GM19372 (cell line): Measurements from ENCODE around the gene LDLRAD4.

ENCODE experiments used
- ATAC-seq: cut with Tn5 transposase; IDR thresholded peaks from one replicate; pipeline ENCODE4 v1.9.1; 2021; ENCODE audit warnings: mild to moderate bottlenecking, low read depth, moderate library complexity; ENCODE audit not compliant: unreplicated experiment

LDLRAD4 gene

DNA sequence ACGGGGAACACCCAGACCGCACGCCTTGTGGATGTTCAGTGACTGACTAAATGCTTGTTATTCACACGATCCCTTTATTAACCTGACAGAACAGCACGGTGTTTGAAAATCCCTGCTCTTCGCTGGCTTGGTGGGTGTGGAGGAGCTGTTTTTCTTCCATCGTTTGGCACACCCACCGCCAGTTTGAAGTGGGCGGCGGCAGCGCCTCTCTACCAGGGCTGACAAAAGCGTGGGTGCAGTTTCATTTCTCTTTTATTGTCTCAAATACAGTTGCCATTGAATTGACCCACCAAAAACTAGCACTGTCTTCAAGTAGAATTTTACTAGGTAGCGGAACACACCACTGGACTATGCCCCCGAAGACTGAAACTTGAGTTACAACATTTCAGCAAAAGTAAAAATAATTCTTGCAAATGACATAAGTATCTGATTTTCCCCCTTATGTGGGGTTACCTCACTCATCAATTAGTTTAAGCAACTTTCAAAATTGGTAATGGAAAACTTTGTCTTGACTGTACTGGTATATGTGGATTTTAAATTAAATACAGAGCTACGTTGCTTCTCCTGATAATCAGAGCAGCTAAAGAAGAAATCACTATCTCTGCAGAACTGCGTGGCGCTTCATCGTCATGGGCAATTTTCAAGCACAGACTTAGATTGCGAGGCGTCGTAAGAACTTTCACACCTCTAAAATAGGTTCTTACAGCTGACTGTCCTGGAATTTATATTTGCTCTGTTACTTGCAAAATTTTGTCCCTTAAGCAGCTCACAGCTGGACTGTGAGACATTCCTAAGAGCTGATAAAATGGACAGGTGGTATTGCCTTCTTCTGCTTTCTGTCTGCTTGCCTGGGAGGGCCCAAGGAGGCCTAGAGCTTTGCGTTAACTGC lies 60.9 kb downstream of the LDLRAD4 start:
- peak; percentile 71 for ATAC-seq

DNA sequence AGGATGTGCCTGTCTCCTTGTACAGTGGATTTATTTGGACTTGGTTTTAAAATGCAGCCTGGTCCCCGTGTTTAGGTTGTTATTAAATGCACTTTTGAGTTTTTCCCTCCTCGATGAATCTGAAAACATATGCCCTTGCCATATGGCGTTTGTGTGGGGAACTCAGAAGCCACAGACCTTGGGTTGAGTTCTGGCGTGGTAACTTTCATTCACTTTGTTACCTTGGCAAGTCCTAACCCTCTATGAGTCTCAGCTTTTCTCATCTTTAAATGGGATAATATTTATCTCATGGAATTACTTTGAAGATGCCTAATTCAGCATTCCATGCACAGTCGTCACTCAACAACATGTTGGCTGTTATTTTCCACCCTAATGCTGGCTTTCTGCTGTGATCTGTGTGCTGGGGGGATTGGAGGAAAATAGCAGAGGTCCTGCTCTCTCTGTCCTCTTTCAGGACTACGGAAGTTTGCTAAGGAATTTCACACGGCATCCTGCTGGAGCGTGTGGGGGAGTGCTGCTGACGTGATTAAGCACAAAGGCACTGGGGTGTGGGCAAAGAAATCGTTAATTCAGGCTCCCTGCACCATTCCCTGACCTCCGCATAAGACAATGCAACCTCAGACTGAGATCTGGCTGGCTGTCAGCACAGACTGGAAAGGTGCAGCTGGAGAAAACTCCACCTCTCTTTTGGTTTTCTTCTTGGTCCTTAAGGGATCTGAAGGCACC lies 61.7 kb downstream of the LDLRAD4 start:
- no peak for ATAC-seq

DNA sequence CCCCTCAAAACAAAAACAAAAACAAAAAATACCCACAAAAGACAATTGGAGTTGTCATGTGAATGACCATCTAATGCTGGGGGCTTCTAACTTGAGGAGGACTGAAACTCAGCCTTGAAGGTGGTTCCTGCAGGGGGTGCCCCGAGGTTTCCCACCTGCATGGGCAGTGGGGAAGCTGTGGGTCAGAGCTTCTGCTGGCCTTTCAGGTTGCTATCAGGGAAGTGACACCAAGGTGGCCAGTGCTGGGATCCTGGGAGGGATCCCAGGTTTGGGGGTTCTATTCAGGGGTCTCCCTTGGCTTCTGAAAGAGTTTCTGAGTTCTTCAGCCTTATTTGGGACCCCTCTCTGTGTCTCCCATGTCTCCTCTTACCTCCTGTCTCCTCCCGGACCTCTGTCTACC lies 62.8 kb downstream of the LDLRAD4 start:
- ATAC-seq, result no peak

DNA sequence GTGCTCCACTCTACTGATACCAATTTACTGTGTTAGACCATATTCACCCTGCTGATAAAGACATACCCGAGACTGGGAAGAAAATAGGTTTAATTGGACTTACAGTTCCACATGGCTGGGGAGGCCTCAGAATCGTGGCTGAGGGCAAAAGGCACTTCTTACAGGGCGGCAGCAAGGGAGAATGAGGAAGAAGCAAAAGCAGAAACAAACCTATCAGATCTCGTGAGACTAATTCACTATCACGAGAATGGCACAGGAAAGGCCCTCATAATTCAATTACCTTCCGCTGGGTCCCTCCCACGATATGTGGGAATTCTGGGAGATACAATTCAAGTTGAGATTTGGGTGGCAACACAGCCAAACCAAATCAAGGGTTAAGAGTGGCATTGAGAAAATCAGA lies 65.2 kb downstream of the LDLRAD4 start:
- no peak for ATAC-seq

DNA sequence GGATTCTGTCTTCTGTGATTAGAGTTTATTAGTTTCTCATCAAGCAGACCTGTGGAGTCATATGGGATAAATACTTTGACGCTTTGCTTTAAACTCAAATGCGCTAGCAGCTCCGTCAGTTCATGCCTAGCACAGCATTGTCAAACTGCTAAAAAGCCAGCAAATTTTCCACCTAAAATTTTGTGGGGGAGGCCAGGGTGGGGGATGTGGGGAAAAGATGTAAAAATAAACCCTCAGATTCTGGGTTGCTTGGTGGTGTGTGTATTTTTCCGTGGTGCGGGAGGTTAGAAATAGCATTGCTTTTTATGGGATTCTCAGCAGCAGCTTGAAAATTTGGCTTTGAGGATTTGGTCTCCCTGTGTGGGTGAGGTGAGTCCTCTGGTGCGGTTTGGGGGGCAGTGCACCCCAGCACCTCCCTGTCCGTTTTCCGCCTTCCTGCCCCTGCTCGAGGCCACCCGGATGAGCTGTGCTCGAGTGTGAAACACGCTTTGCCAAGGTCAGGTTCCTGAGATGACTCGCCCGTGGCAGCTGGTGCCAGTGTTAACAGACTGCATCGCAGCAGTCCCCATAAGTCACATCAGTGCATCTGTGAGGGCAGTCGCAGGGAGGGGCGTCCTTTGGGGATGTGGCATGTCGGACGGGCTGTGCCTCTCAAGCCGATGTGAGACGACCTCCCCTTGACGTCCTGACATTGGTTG lies 65.9 kb downstream of the LDLRAD4 start:
- no peak for ATAC-seq

DNA sequence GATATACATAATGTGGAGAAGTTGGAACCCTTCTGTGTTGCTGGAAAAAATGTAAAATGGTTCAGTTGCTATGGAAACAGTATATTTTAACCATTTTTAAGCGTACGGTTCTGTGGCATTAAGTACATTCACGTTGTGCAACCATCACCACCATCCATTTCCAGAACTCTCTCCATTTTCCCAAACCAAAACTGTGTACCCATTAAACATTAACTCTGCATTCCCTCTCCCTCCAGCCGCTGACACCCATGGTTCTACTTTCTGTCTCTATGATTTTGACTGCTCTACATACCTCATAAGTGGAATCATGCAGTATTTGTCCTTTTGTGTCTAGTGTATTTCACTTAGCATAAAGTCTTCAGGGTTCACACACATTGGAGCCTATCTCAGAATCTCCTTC lies 67.3 kb downstream of the LDLRAD4 start:
- ATAC-seq, result no peak

DNA sequence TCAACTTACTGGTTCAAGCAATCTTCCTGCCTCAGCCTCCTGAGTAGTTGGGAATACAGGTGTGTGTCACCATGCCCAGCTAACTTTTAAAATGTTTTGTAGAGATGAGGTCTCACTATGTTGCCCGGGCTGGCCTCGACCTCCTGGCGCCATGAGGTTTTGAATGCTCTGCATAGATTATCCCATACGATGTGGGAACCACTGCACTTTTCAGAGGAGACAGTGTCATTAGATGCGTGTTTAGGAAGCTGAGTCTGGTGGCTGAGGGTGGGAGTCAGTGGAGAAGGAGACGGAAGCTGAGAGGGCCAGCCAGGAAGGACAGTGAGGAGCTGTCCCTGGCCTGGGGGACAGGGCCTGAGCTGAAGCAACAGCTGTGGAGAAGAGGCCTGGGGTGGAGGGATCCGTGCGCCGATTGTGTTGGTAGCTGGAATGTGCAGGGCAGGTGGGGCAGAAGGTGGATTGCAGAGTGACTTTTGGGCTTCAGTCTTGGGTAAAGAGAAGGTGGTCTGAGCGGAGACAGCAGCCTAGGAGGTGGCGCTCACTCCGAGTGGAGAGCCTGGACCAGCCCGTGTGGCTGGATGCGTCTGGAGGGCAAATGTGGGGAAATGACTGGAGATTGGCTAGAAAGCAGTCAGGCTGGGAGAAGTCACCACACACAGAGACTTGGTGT lies 68.0 kb downstream of the LDLRAD4 start:
- no peak for ATAC-seq

DNA sequence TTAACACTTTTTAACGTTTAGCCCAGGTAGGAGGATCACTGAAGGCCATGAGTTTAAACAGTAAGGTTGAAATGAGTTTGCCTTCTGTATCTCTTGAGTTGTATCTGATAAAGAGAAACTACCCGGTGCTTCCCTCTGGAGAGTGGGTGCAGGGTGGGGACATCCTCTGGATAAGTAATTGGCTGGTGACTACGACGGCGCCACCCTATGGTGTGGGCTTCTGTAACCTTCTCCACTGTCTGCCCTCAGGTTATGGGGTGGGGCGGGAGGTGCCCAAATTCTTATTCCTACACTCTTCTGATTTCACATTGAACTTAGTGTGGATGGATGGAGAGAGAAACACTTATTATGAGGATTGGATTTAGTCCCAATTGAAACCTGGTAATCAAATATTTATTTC lies 68.8 kb downstream of the LDLRAD4 start:
- ATAC-seq, result no peak

DNA sequence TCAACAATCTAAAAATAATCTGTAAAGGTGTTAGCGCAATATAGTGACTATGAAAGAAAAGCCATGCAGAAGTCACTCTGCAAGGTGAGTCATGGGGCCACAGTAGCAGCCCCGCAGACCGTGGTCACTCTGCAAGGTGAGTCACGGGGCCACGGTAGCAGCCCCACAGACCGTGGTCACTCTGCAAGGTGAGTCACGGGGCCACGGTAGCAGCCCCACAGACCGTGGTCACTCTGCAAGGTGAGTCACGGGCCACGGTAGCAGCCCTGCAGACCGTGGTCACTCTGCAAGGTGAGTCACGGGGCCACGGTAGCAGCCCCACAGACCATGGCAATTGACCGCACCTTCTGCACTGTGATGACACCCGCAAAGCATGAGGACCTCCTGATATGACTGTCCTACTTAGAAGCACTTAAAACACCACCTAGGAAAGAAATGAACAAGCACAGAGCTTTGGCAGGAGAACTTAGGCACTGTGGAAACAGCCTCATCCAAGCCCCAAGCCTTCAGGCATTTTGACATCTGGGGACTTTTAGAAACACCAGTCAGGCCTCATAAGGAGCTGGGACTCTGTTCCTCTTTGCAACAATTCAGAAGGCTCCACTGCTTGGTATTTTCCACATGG lies 70.1 kb downstream of the LDLRAD4 start:
- ATAC-seq, result no peak

DNA sequence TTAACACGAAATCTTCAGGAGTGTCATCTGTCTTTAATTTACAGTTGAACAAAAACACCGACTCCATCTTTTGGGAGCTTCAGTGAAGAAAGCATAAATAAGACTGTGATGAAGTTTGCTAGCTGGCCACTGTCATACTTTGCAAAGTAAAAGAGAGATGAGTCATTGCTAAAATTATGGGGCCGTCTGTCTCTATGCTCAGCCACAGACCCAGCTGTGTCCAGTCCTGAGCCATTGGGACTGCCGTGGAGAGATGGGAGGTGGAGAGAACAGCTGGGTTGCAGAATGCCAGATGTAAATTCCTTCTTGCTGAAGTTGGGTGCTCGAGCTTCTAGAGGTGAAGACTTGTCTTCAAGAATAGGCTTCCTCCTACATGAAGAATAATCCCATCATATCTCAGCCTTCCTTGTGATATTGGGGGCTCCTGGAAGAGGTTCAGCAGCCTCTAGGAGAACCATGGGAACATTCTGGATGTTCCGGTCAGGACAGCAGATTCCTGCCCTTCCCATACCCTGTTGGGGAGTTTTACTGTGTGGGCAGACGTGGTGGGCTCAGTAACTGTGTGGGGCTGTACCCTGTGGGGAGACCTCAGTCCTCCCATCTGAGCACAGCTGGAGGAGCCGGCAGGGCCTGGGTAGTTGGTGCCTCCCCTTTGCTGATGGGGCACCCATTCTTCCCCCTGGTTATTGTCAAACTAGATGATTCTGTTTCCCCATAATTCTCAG lies 71.1 kb downstream of the LDLRAD4 start:
- ATAC-seq, result no peak

DNA sequence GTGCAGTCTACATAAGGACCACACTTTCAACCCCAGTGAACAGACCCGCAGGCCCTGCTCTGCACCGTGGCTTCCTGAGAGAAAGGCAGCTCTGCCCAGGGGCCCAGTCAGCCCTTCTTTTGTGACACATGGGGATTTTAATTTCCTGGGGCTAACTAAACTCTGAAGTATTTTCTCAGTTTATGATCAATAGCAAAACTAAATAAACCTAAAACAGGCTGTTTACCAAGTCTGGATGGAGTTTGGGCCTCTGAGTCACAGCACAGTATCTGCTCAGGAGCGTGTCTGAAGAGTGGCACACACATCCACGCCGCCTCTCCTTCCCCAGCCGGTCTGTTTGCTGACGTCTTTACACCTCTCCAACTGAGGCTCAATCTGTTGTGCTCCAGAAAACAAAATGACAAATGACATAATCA lies 72.3 kb downstream of the LDLRAD4 start:
- no peak for ATAC-seq

DNA sequence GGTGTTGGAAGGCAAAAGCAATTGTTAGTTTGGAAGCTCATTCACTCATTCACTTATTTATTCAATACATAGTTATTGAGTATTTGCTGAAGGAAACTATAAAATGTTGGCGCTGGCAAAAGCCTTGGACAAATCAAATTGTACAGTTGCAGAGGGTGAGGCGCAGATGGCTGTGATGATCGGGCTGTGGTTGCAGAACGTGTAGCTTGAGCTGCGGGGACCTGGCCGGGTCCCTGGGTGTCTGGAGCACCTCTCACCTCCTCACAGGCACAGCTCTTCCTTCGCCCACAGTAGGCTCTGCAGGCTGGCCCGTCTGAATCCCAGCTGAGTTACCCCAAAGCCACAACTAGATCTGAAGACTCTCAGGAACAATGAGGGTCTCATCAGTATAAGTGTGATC lies 72.7 kb downstream of the LDLRAD4 start:
- no peak for ATAC-seq

DNA sequence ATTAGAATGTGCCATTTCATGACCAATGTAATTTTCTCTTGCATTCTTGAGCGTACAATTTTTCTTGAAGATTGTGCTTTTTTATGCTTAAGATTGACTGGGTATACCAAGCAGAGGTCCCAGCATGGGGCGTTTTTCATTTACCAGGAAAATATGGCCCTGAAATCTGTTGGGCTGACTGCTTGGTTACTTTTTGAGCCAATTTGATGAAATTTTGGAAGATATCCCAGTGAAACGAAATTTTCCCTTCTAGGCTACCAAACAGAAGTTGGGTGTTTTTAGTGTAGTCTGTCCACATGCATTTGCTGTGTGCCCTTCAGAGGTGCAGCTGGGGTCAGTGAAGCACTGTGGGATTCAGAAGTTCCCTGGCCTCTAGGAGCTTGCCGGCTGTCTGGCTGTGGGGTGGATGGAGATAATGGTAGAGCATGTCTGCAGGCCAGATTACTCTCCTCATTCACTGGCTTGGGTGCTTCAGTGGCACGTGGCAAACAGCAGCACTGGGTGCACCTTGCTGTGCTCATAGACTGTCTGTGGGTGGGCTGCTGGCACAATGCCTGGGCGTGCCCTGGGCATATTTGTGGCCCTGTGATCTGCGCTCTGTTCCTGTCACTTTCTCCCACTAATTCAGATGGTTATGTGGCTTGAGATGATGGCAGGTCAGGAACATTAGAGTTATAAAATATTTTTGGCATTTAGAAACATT lies 73.3 kb downstream of the LDLRAD4 start:
- ATAC-seq, result no peak

DNA sequence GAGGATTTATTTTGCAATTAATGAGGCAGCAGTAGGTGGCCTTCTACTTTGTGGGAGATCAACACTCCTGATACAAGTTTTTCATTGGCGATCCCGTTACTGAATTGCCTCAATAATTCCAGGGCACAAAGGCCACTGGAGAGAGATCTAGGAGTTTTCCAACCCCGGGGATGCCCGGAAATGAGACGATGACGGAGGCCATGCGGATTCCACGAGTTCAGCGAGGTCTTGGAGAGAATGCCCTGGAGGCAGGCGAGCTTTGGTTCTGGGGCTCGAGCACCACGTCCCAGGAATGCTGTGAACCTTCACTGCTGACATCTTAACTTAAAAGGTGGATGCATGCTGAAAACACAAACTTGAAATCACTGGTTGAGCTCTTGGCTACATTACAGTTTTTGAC lies 74.2 kb downstream of the LDLRAD4 start:
- ATAC-seq, result no peak

DNA sequence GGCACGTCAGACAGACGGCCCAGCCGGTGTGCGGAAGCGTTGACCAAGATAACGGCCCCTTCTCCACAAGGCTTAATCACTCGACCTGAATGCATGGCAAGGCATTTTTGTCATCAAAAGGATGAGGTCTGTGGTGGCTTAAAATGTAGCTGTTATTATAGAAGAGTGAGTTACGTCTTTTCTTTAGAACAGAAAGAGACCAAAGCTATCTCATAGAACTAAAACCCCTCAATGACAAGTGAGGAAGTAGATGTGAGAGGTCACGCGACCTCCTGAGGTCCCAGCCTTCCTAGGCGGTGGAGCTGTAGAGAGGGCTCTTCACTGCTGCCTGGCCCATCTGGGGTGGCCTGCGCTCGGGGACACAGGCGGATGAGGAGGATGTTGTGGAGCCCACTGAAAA lies 75.7 kb downstream of the LDLRAD4 start:
- no peak for ATAC-seq

DNA sequence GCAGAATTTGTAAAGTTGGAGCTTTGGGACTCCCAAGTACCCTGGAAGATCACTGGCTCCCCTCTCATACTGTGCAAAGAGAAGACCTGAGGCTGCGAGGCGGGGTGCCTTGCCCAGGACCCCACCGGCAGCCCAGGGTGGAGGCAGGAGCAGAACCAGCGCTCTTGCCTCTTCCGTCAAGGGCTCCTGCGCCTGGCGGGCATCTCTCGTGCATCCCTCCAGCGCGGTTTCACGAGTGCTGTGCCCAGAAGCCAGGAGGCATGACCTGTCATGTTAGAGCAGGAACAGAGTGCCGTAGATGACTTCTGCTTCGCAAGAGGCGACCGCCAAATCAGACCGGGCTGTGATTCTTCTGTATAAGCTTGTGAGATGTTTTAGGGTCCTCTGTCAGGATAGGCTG lies 77.3 kb downstream of the LDLRAD4 start:
- ATAC-seq, result no peak

DNA sequence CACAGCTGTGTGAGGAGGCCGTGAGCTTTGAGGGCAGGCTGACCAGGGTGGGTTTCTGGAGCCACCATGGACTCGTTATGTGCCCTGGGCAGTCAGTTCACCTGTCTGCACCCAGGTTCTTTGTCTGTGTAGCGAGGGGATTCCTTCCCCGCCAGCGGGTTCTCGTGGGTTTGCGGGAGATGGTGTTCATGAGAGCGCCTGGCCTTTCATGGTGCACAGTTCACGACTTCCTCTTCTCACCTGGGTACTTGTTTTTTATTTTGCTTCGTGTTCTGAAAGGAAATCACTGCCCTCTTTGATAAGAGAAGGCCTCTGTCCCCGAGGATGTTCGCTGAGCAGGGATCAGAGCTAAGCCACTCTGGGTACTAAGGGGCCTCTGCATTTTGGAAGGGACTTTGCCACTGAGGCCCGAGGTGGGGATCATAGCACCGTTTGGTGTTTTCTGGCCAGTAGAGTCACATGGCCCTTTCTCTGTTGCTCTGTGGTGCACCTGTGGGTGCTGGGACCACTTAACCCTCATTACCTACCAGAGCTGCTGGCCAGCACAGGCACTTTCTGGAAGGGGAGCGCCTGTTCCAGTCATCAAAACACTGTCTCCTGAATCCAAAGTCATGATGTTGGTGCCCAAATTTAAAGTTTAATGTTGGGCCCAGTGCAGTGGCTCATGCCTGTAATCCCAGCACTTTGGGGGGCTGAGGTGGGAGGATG lies 78.5 kb downstream of the LDLRAD4 start:
- no peak for ATAC-seq

DNA sequence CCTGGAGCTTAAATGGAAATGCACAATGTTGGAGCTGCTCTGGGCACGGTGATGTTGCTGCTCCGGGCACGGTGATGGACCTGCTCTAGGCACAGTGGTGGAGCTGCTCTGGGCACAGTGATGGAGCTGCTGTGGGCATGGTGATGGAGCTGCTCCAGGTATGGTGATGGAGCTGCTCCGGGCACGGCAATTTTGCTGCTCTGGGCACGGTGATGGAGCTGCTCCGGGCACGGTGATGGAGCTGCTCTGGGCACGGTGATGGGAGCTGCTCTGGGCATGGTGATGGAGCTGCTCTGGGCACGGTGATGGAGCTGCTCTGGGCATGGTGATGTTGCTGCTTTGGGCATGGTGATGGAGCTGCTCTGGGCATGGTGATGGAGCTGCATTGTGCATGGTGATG lies 79.7 kb downstream of the LDLRAD4 start:
- ATAC-seq, result no peak
